Glutamatergic neuron (in vitro differentiated cells): ENCODE results near the gene NFIA. TPM values are rescaled to one million over a fixed set of nuclear protein-coding genes. Genes with fewer than 3 reads are reported as not detected.

Experiments
- DNase-seq: peaks from one replicate; pipeline ENCODE4 v3.0.0; 2022
- H3K27ac Mint-ChIP-seq: one replicate; pipeline ENCODE4 v1.8.0; 2020; ENCODE audit warnings: mild to moderate bottlenecking, mixed read lengths, inconsistent platforms; ENCODE audit not compliant: unreplicated experiment
- H3K27me3 Mint-ChIP-seq: one replicate; pipeline ENCODE4 v1.8.0; 2020; ENCODE audit warnings: mild to moderate bottlenecking, moderate library complexity, mixed read lengths, inconsistent platforms; ENCODE audit not compliant: unreplicated experiment
- H3K36me3 Mint-ChIP-seq: one replicate; pipeline ENCODE4 v1.8.0; 2020; ENCODE audit warnings: mild to moderate bottlenecking, mixed read lengths, inconsistent platforms; ENCODE audit not compliant: unreplicated experiment
- H3K4me1 Mint-ChIP-seq: one replicate; pipeline ENCODE4 v1.8.0; 2020; ENCODE audit warnings: mild to moderate bottlenecking, low read depth, mixed read lengths, inconsistent platforms; ENCODE audit not compliant: unreplicated experiment
- H3K4me3 Mint-ChIP-seq: one replicate; pipeline ENCODE4 v1.8.0; 2020; ENCODE audit warnings: mild to moderate bottlenecking, mixed read lengths, inconsistent platforms; ENCODE audit not compliant: unreplicated experiment
- H3K9me3 Mint-ChIP-seq: one replicate; pipeline ENCODE4 v1.8.0; 2020; ENCODE audit warnings: mild to moderate bottlenecking, moderate library complexity, mixed read lengths, inconsistent platforms; ENCODE audit not compliant: unreplicated experiment
- CTCF ChIP-seq: fragments of 200-600 bp; sonication (generic); IDR thresholded peaks from one replicate; pipeline ENCODE4 v1.5.0; 2021; ENCODE audit not compliant: partially characterized antibody, unreplicated experiment
- total RNA-seq: library from RNA; stranded (reverse); fragmentation: NEBNext Ultra II Directional; extraction: Animal tissue kit (Norgen Biotek cat#: 25700); gene quantifications from one replicate; pipeline ENCODE4 v1.2.1, GENCODE V29; 2021; ENCODE audit not compliant: unreplicated experiment

Gene NFIA
- total RNA-seq, 1 donor from 2014 or later, result 16.4 TPM

GRCh38 chr1:61162520-61163258 lies 80.3 kb downstream of the NFIA start:
- no peak for DNase-seq
- Mint-ChIP-seq H3K4me1 (peaks cover 7% of the 10 kb centered on the region), H3K36me3 (no peaks in the 10 kb centered on the region), H3K9me3 (no peaks in the 10 kb centered on the region), H3K4me3 (no peak overlapping the region), H3K27ac (no peak overlapping the region), H3K27me3 (no peaks in the 10 kb centered on the region)
- no peak for TF ChIP-seq CTCF

GRCh38 chr1:61163355-61163754 lies 81.0 kb downstream of the NFIA start:
- no peak for TF ChIP-seq CTCF
- Mint-ChIP-seq H3K27ac (no peak overlapping the region), H3K9me3 (no peaks in the 10 kb centered on the region), H3K4me1 (peaks cover 7% of the 10 kb centered on the region), H3K4me3 (no peak overlapping the region), H3K36me3 (no peaks in the 10 kb centered on the region), H3K27me3 (no peaks in the 10 kb centered on the region)
- DNase-seq, result no peak

- no peaks in the 10 kb centered on the region for H3K9me3 Mint-ChIP-seq
- TF ChIP-seq CTCF, result no peak
Observed at GRCh38 chr1:61165402-61165801, 83.0 kb downstream of the NFIA start.

GRCh38 chr1:61167309-61167708 lies 84.9 kb downstream of the NFIA start:
- no peaks in the 10 kb centered on the region for H3K27me3 Mint-ChIP-seq
- no peak for TF ChIP-seq CTCF
- H3K4me1 Mint-ChIP-seq, result peaks cover 18% of the 10 kb centered on the region
- H3K36me3 Mint-ChIP-seq, result no peaks in the 10 kb centered on the region
- no peaks in the 10 kb centered on the region for H3K9me3 Mint-ChIP-seq
- H3K27ac Mint-ChIP-seq, result no peak overlapping the region
- no peak for DNase-seq
- H3K4me3 Mint-ChIP-seq, result no peak overlapping the region

More at GRCh38 chr1:61165402-61165801, 83.0 kb downstream of the NFIA start:
- H3K27ac Mint-ChIP-seq, result no peak overlapping the region
- H3K27me3 Mint-ChIP-seq, result no peaks in the 10 kb centered on the region
- no peaks in the 10 kb centered on the region for H3K36me3 Mint-ChIP-seq
- DNase-seq, result no peak
- peaks cover 5% of the 10 kb centered on the region for H3K4me1 Mint-ChIP-seq
- H3K4me3 Mint-ChIP-seq, result no peak overlapping the region

- Mint-ChIP-seq H3K27ac (no peak overlapping the region), H3K9me3 (no peaks in the 10 kb centered on the region), H3K27me3 (no peaks in the 10 kb centered on the region), H3K4me3 (no peak overlapping the region), H3K36me3 (no peaks in the 10 kb centered on the region), H3K4me1 (peaks cover 24% of the 10 kb centered on the region)
- DNase-seq, result no peak
- no peak for TF ChIP-seq CTCF
Observed at GRCh38 chr1:61169045-61169444, 86.7 kb downstream of the NFIA start.
